Memory B cell (primary cell): ENCODE data around the gene RFX2.

Source experiments
- ATAC-seq: fragments of 150-1000 bp; cut with Tn5 transposase; 2 replicates; pipeline ENCODE4 v1.10.0; 2021; ENCODE audit warnings: low read depth, mild to moderate bottlenecking, moderate library complexity
- DNase-seq, 2 donors: peaks; one replicate each; pipeline ENCODE4 v3.0.0; 2022; ENCODE audit warnings: low spot score in 2 of 2
- H3K27ac Mint-ChIP-seq: one replicate; pipeline ENCODE4 v1.8.0; 2022; ENCODE audit warnings: mild to moderate bottlenecking, moderate library complexity, mixed read lengths
- H3K27me3 Mint-ChIP-seq: one replicate; pipeline ENCODE4 v1.8.0; 2022; ENCODE audit warnings: mixed read lengths
- H3K36me3 Mint-ChIP-seq: one replicate; pipeline ENCODE4 v1.8.0; 2022; ENCODE audit warnings: mild to moderate bottlenecking, mixed read lengths
- H3K4me1 Mint-ChIP-seq: one replicate; pipeline ENCODE4 v1.8.0; 2022; ENCODE audit warnings: mixed read lengths
- H3K4me3 Mint-ChIP-seq: one replicate; pipeline ENCODE4 v1.8.0; 2022; ENCODE audit warnings: mild to moderate bottlenecking, moderate library complexity, mixed read lengths
- H3K9me3 Mint-ChIP-seq: one replicate; pipeline ENCODE4 v1.8.0; 2022; ENCODE audit warnings: mixed read lengths

RFX2 gene

GRCh38 chr19:6110360-6110977 is at the start of gene RFX2:
TSS of gene RFX2 (minus strand) at chr19:6110500. CDS start at chr19:6047496, 63,004 bp downstream.
- H3K9me3 Mint-ChIP-seq = no peaks in the 10 kb centered on the region
- peak; percentile 94 for ATAC-seq
- H3K36me3 Mint-ChIP-seq = no peaks in the 10 kb centered on the region
- peak; percentile 97 to 98 for DNase-seq
- H3K4me3 Mint-ChIP-seq = peak within 1 kb of the TSS; percentile 89
- peaks cover 14% of the 10 kb centered on the region for H3K27me3 Mint-ChIP-seq
- H3K27ac Mint-ChIP-seq = peak within 1 kb of the TSS; percentile 92
- peaks cover 15% of the 10 kb centered on the region for H3K4me1 Mint-ChIP-seq

GRCh38 chr19:6156033-6156432 is 45.7 kb upstream of the RFX2 start:
- no peak for ATAC-seq
- Mint-ChIP-seq H3K4me1 (peaks cover under 1% of the 10 kb centered on the region), H3K36me3 (peaks cover 2% of the 10 kb centered on the region), H3K9me3 (peaks cover 6% of the 10 kb centered on the region), H3K27me3 (no peaks in the 10 kb centered on the region), H3K4me3 (no peak overlapping the region), H3K27ac (no peak overlapping the region)
- no peak for DNase-seq

- H3K27me3 Mint-ChIP-seq = peaks cover 1% of the 10 kb centered on the region
- DNase-seq (no peak), ATAC-seq (no peak)
- no peaks in the 10 kb centered on the region for H3K36me3 Mint-ChIP-seq
- H3K27ac Mint-ChIP-seq = no peak overlapping the region
- H3K9me3 Mint-ChIP-seq = peaks cover 1% of the 10 kb centered on the region
- H3K4me1 Mint-ChIP-seq = no peaks in the 10 kb centered on the region
- H3K4me3 Mint-ChIP-seq = no peak overlapping the region
These were observed 40.0 kb upstream of the RFX2 start for GRCh38 chr19:6150289-6150688.

GRCh38 chr19:6141217-6141616 is 30.9 kb upstream of the RFX2 start:
- Mint-ChIP-seq H3K4me1 (peaks cover 8% of the 10 kb centered on the region), H3K4me3 (no peak overlapping the region), H3K27ac (no peak overlapping the region), H3K36me3 (no peaks in the 10 kb centered on the region), H3K9me3 (peaks cover 2% of the 10 kb centered on the region), H3K27me3 (peaks cover 4% of the 10 kb centered on the region)
- ATAC-seq = no peak
- no peak for DNase-seq

DNA sequence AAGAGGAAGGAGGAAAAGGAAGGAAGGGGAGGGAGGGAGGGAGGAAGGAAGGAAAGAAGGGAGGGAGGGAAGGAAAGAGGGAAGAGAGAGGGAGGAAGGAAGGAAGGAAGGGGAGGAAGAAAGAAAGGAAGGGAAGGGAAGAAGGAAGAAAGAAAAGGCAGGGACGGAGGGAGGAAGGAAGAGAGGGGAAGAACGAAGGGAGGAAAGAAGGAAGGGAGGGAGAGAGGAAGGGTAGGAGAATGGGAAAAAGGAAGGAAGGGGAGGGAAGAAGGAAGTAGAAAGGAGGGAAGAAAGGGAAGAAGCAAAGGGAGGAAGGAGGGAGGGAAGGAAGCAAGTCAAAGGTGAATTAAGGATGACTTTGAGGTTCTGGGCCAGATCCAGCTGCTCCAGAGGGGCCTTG is 28.2 kb upstream of the RFX2 start:
- Mint-ChIP-seq H3K4me1 (peaks cover 8% of the 10 kb centered on the region), H3K9me3 (peaks cover 2% of the 10 kb centered on the region), H3K27me3 (peaks cover 4% of the 10 kb centered on the region), H3K27ac (peak overlapping the region; percentile 29), H3K4me3 (no peak overlapping the region), H3K36me3 (no peaks in the 10 kb centered on the region)
- no peak for DNase-seq
- no peak for ATAC-seq

- Mint-ChIP-seq H3K27ac (peak overlapping the region; percentile 29), H3K4me1 (peaks cover 8% of the 10 kb centered on the region), H3K4me3 (no peak overlapping the region), H3K36me3 (no peaks in the 10 kb centered on the region), H3K9me3 (peaks cover 2% of the 10 kb centered on the region), H3K27me3 (peaks cover 4% of the 10 kb centered on the region)
- no peak for DNase-seq
- ATAC-seq = no peak
These were observed 27.8 kb upstream of the RFX2 start for GRCh38 chr19:6138066-6138465.

DNA sequence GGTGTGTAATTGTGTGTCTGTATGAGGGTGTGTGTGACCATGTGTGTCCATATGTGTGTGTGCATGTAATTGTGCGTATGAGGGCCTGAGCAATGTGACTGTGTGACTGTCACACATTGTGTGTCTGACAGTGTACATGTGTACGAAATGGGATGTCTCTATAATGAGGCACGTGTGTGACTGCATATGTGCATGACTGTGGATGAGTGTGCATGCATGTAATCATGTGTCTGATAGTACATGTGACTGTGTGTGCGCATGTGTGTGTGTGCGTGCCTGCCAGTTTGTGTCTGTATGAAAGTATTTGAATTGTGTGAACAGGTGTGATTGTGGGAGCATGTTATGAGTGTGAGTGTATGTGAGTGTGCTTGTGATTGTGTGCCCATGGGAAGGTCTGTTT is 22.9 kb upstream of the RFX2 start:
- no peak for ATAC-seq
- no peaks in the 10 kb centered on the region for H3K27me3 Mint-ChIP-seq
- H3K4me1 Mint-ChIP-seq = peaks cover 4% of the 10 kb centered on the region
- H3K27ac Mint-ChIP-seq = no peak overlapping the region
- H3K9me3 Mint-ChIP-seq = peaks cover 2% of the 10 kb centered on the region
- DNase-seq = no peak
- H3K36me3 Mint-ChIP-seq = no peaks in the 10 kb centered on the region
- no peak overlapping the region for H3K4me3 Mint-ChIP-seq

GRCh38 chr19:6132482-6132881 is 22.2 kb upstream of the RFX2 start:
- H3K4me1 Mint-ChIP-seq = no peaks in the 10 kb centered on the region
- DNase-seq (no peak), ATAC-seq (no peak)
- no peaks in the 10 kb centered on the region for H3K27me3 Mint-ChIP-seq
- no peak overlapping the region for H3K4me3 Mint-ChIP-seq
- H3K27ac Mint-ChIP-seq = no peak overlapping the region
- no peaks in the 10 kb centered on the region for H3K9me3 Mint-ChIP-seq
- no peaks in the 10 kb centered on the region for H3K36me3 Mint-ChIP-seq

DNA sequence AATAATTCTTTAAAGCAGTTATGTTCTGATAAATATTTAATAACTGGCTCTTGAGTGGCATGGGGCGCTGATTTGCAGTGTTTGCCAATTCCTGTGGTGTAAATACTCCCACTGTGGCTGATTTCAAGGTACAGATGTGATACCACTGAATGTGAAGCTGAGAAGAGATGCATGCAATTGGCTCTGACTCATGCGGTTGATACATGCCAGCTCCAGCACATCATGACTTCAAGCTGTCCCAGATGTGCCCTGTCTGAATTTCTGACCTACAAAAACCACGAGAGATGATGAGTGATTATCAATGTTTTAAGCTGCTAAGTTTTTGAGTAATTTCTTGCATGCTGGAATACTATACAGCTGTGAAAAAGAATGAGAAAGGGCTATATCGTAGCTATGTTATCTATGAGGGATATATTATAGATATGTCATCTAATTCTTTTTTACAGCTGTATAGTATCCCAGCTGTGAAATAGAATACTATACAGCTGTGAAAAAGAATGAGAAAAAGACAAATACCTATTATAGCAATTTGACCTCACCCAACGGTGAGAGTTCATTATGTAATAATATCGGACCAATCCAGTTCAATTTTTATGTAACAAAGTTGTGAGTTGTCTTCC is 17.5 kb upstream of the RFX2 start:
- H3K9me3 Mint-ChIP-seq = no peaks in the 10 kb centered on the region
- no peak overlapping the region for H3K4me3 Mint-ChIP-seq
- DNase-seq (no peak), ATAC-seq (no peak)
- H3K4me1 Mint-ChIP-seq = peaks cover 3% of the 10 kb centered on the region
- H3K27ac Mint-ChIP-seq = no peak overlapping the region
- no peaks in the 10 kb centered on the region for H3K36me3 Mint-ChIP-seq
- no peaks in the 10 kb centered on the region for H3K27me3 Mint-ChIP-seq

DNA sequence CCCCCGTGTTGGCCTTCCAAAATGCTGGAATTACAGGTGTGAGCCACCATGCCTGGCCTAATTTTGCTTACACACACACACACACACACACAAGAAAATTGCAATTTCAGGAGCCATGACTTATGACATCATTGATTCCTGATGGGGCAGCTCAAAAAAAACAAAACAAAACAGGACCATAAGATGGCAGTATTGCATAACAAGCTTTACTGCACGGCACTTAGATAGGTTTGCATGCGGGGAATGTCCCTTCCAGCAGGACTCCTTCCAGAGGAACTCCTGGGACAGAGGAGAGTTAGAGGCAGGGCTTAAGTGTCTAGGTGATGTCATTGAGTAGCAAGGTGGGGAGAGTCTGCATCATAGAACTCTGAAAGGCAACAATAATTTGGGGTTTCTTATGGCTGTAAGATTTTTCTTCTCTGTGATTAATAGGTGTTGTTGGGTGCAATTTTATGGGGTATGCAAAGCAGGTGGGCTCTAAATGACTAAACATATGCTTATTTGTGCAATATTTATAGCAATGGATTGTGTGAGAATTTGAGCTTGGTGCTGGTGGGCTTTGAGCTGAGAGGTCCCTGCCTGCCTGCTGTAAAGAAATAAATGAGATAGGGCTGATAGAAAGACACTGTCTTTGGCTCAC is 16.2 kb upstream of the RFX2 start:
- no peaks in the 10 kb centered on the region for H3K36me3 Mint-ChIP-seq
- no peaks in the 10 kb centered on the region for H3K27me3 Mint-ChIP-seq
- DNase-seq (no peak), ATAC-seq (peak; percentile 78)
- H3K4me1 Mint-ChIP-seq = peaks cover 3% of the 10 kb centered on the region
- no peaks in the 10 kb centered on the region for H3K9me3 Mint-ChIP-seq
- no peak overlapping the region for H3K4me3 Mint-ChIP-seq
- no peak overlapping the region for H3K27ac Mint-ChIP-seq

- Mint-ChIP-seq H3K9me3 (no peaks in the 10 kb centered on the region), H3K27ac (no peak overlapping the region), H3K4me1 (peaks cover 3% of the 10 kb centered on the region), H3K27me3 (no peaks in the 10 kb centered on the region), H3K36me3 (no peaks in the 10 kb centered on the region), H3K4me3 (no peak overlapping the region)
- DNase-seq (peak; percentile 58 to 66), ATAC-seq (peak; percentile 76)
These were observed 15.3 kb upstream of the RFX2 start for GRCh38 chr19:6125571-6125989.

- Mint-ChIP-seq H3K4me3 (no peak overlapping the region), H3K9me3 (peaks cover 11% of the 10 kb centered on the region), H3K4me1 (no peaks in the 10 kb centered on the region), H3K27ac (no peak overlapping the region), H3K36me3 (peaks cover 8% of the 10 kb centered on the region), H3K27me3 (peaks cover 7% of the 10 kb centered on the region)
- DNase-seq (no peak), ATAC-seq (no peak)
These were observed 8.7 kb upstream of the RFX2 start for GRCh38 chr19:6119031-6119430.

GRCh38 chr19:6118043-6118442 is 7.7 kb upstream of the RFX2 start:
- Mint-ChIP-seq H3K27me3 (peaks cover 7% of the 10 kb centered on the region), H3K4me3 (no peak overlapping the region), H3K4me1 (no peaks in the 10 kb centered on the region), H3K9me3 (peaks cover 11% of the 10 kb centered on the region), H3K27ac (no peak overlapping the region), H3K36me3 (peaks cover 8% of the 10 kb centered on the region)
- ATAC-seq (no peak), DNase-seq (no peak)

DNA sequence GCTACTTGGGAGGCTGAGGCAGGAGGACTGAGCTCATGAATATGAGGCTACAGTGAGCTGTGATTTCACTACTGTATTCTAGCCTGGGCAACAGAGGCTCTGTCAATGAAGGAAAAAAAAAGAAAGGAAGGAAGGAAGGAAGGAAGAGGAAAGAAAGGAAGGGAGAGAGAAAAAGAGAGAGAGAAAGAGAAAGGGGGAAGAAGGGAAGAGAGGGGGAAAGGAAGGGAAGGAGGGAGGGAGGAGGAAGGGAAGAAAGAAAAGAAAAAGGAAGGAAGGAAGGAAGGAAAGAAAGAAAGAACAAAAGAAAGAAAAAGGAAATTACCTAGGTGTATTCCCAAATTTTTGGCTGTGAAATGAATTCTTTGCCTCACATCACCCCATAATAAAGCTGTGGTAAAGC is 7.2 kb upstream of the RFX2 start:
- DNase-seq = no peak
- Mint-ChIP-seq H3K36me3 (peaks cover 8% of the 10 kb centered on the region), H3K9me3 (peaks cover 11% of the 10 kb centered on the region), H3K27ac (no peak overlapping the region), H3K4me3 (no peak overlapping the region), H3K4me1 (no peaks in the 10 kb centered on the region), H3K27me3 (peaks cover 7% of the 10 kb centered on the region)
- no peak for ATAC-seq
